H9 (cell line): ENCODE measurements around the gene NSUN3. TPM values are rescaled to one million over a fixed set of nuclear protein-coding genes. Genes with fewer than 3 reads are reported as not detected.

Source experiments
- DNase-seq: peaks from one replicate; pipeline ENCODE4 v3.0.0-alpha.2; 2017
- H2AFZ ChIP-seq: one replicate; pipeline ENCODE4 v1.6.1; 2013; ENCODE audit warnings: mild to moderate bottlenecking, low read length, control low read depth, moderate library complexity
- H2AK5ac ChIP-seq: 2 replicates; pipeline ENCODE4 v1.6.1; 2013; ENCODE audit warnings: low read length, control low read depth, mixed read lengths; ENCODE audit not compliant: insufficient read length
- H2BK120ac ChIP-seq: one replicate; pipeline ENCODE4 v1.6.1; 2013; ENCODE audit warnings: low read depth, mild to moderate bottlenecking, low read length, control low read depth, inconsistent platforms; ENCODE audit not compliant: poor library complexity, severe bottlenecking
- H2BK12ac ChIP-seq: 2 replicates; pipeline ENCODE4 v1.6.1; 2013; ENCODE audit warnings: low read length, control low read depth, mixed read lengths, low read depth; ENCODE audit not compliant: insufficient read length
- H2BK15ac ChIP-seq: 2 replicates; pipeline ENCODE4 v1.6.1; 2013; ENCODE audit warnings: low read depth, low read length, control low read depth
- H2BK20ac ChIP-seq: one replicate; pipeline ENCODE4 v1.6.1; 2013; ENCODE audit warnings: low read depth, mild to moderate bottlenecking, low read length, control low read depth, inconsistent platforms; ENCODE audit not compliant: poor library complexity, severe bottlenecking
- H2BK5ac ChIP-seq: 2 replicates; pipeline ENCODE4 v1.6.1; 2013; ENCODE audit warnings: low read length, control low read depth, mixed read lengths; ENCODE audit not compliant: insufficient read length
- H3K14ac ChIP-seq: 2 replicates; pipeline ENCODE4 v1.6.1; 2013; ENCODE audit warnings: low read length, control low read depth; ENCODE audit not compliant: insufficient read depth
- H3K18ac ChIP-seq: 2 replicates; pipeline ENCODE4 v1.6.1; 2013; ENCODE audit warnings: low read depth, mild to moderate bottlenecking, mixed read lengths, low read length, control low read depth; ENCODE audit not compliant: insufficient read length
- H3K23ac ChIP-seq: 2 replicates; pipeline ENCODE4 v1.6.1; 2013; ENCODE audit warnings: low read length, control low read depth, mixed read lengths, low read depth; ENCODE audit not compliant: insufficient read length
- H3K23me2 ChIP-seq: 2 replicates; pipeline ENCODE4 v1.6.1; 2013; ENCODE audit warnings: low read depth, mild to moderate bottlenecking, mixed read lengths, low read length, control low read depth; ENCODE audit not compliant: insufficient read length, poor library complexity, severe bottlenecking
- H3K27ac ChIP-seq: 2 replicates; pipeline ENCODE4 v1.5.1; 2013; ENCODE audit warnings: low read length, control low read depth, mixed read lengths, low read depth; ENCODE audit not compliant: insufficient read length
- H3K27me3 ChIP-seq: 2 replicates; pipeline ENCODE4 v1.6.1; 2013; ENCODE audit warnings: low read length, control low read depth, inconsistent platforms; ENCODE audit not compliant: insufficient read depth
- H3K4ac ChIP-seq: 2 replicates; pipeline ENCODE4 v1.6.1; 2013; ENCODE audit warnings: low read depth, mild to moderate bottlenecking, control low read depth, inconsistent platforms, low read length, moderate library complexity
- H3K4me1 ChIP-seq: 2 replicates; pipeline ENCODE4 v1.6.1; 2013; ENCODE audit warnings: low read length, control low read depth, inconsistent platforms; ENCODE audit not compliant: insufficient read depth
- H3K4me2 ChIP-seq: 2 replicates; pipeline ENCODE4 v1.6.1; 2013; ENCODE audit warnings: low read length, control low read depth, mixed read lengths; ENCODE audit not compliant: insufficient read length, insufficient read depth
- H3K56ac ChIP-seq: 2 replicates; pipeline ENCODE4 v1.6.1; 2013; ENCODE audit warnings: low read depth, mild to moderate bottlenecking, mixed read lengths, low read length, control low read depth; ENCODE audit not compliant: insufficient read length
- H3K79me1 ChIP-seq: 2 replicates; pipeline ENCODE4 v1.6.1; 2013; ENCODE audit warnings: low read depth, mild to moderate bottlenecking, moderate library complexity, low read length, control low read depth, inconsistent platforms; ENCODE audit not compliant: insufficient read depth, poor library complexity, severe bottlenecking
- H3K79me2 ChIP-seq: 2 replicates; pipeline ENCODE4 v1.6.1; 2013; ENCODE audit warnings: low read length, control low read depth, inconsistent platforms; ENCODE audit not compliant: insufficient read depth
- H3K9ac ChIP-seq: 2 replicates; pipeline ENCODE4 v1.6.1; 2013; ENCODE audit warnings: low read length, control low read depth, mixed read lengths; ENCODE audit not compliant: insufficient read length; ENCODE audit errors: extremely low read depth
- H3K9me3 ChIP-seq: one replicate; pipeline ENCODE4 v1.6.1; 2013; ENCODE audit warnings: low read depth, low read length, inconsistent platforms; ENCODE audit not compliant: control insufficient read depth
- H3T11ph ChIP-seq: one replicate; pipeline ENCODE4 v1.6.1; 2013; ENCODE audit warnings: mild to moderate bottlenecking, low read length, control low read depth, inconsistent platforms
- H4K20me1 ChIP-seq: one replicate; pipeline ENCODE4 v1.6.1; 2013; ENCODE audit not compliant: control insufficient read depth, insufficient read length, insufficient read depth
- H4K5ac ChIP-seq: 2 replicates; pipeline ENCODE4 v1.6.1; 2013; ENCODE audit warnings: low read depth, mild to moderate bottlenecking, mixed read lengths, low read length, control low read depth; ENCODE audit not compliant: insufficient read length
- H4K8ac ChIP-seq: replicated peaks from 2 replicates; pipeline ENCODE4 v1.6.1; 2013; ENCODE audit warnings: low read length, control low read depth, mixed read lengths, low read depth; ENCODE audit not compliant: insufficient read length
- H4K91ac ChIP-seq: 2 replicates; pipeline ENCODE4 v1.6.1; 2013; ENCODE audit warnings: low read depth, mild to moderate bottlenecking, moderate library complexity, mixed read lengths, low read length, control low read depth; ENCODE audit not compliant: insufficient read length
- H3K27ac Mint-ChIP-seq, 3 experiments: 2 replicates in 2 of 3; 3 replicates in 1 of 3; pipeline ENCODE4 v1.8.0; 2020 to 2021; ENCODE audit warnings: mixed read lengths in 3 of 3, mild to moderate bottlenecking in 1 of 3, moderate library complexity in 1 of 3
- H3K27me3 Mint-ChIP-seq: 2 replicates; pipeline ENCODE4 v1.8.0; 2021; ENCODE audit warnings: low read depth, mild to moderate bottlenecking, moderate library complexity, mixed read lengths
- H3K36me3 Mint-ChIP-seq, 3 experiments: 2 replicates in 2 of 3; 3 replicates in 1 of 3; pipeline ENCODE4 v1.8.0; 2020 to 2021; ENCODE audit warnings: low read depth in 3 of 3, mixed read lengths in 3 of 3; ENCODE audit not compliant: insufficient read depth in 1 of 3
- H3K4me1 Mint-ChIP-seq, 2 experiments: 2 replicates each; pipeline ENCODE4 v1.8.0; 2020; ENCODE audit warnings: mixed read lengths in 2 of 2
- H3K4me3 Mint-ChIP-seq, 2 experiments: 2 replicates in 1 of 2; 3 replicates in 1 of 2; pipeline ENCODE4 v1.8.0; 2020 to 2021; ENCODE audit warnings: mild to moderate bottlenecking in 2 of 2, mixed read lengths in 2 of 2, moderate library complexity in 1 of 2
- H3K9me3 Mint-ChIP-seq, 2 experiments: 2 replicates in 1 of 2; 3 replicates in 1 of 2; pipeline ENCODE4 v1.8.0; 2020; ENCODE audit warnings: mild to moderate bottlenecking in 2 of 2, mixed read lengths in 2 of 2, moderate library complexity in 1 of 2
- WGBS: extraction: QIAGEN DNeasy Blood & Tissue Kit; methylation state at CpG from one replicate; pipeline ENCODE4 v1.1.7; 2013; ENCODE audit warnings: missing lambda C conversion rate, low lambda C conversion rate, mixed read lengths; ENCODE audit not compliant: insufficient read length; ENCODE audit errors: extremely low coverage; 5-methylcytosine and 5-hydroxymethylcytosine counted together
- total RNA-seq: library from RNA; stranded (reverse); gene quantifications from 2 replicates; pipeline ENCODE4 v1.2.1, GENCODE V29; 2021
- TF ChIP-seq, protein P1 (sequence below): fragments of 200-600 bp; sonication (generic); conservative IDR thresholded peaks from 3 replicates; pipeline ENCODE4 v1.8.0; 2021; ENCODE audit warnings: antibody characterized with exemption, mild to moderate bottlenecking

Gene NSUN3
- total RNA-seq, 1 experiment from 2014 or later: 7.4 TPM

DNA sequence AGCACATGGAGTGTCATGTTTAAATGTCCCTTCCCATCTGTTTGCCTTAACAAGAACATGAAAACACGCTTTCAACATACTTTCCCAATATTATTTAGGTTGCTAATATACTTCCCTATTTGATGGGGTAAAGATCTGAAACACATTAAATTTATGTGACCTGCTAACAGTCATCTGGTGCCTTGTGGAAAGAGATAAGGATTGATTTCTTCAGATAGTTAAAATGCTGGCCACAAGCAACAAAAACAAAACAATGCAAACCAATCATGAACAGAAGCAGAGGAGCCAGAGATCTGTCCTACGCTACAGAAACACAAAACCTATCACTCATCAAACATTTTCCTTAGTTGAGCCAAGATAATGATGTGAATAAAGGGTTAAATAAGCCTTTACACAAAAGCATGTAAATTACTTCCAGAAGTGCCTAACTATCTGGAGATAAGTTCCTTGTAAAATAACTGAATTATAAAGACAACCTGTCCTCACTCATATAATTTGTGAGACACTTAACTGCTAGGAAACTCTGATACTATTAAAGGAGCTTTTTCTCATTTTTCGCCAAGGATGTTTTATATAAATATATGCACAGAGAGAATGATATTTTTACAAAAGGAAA, 109.9 kb downstream of the NSUN3 start:
- no peak overlapping the region for H3K4me2 ChIP-seq
- H3K18ac ChIP-seq: no peak overlapping the region
- no peak overlapping the region for H3K56ac ChIP-seq
- no peak overlapping the region for H3K4ac ChIP-seq
- no peak overlapping the region for H2AK5ac ChIP-seq
- H4K91ac ChIP-seq: no peak overlapping the region
- WGBS: no CpG with 5 or more reads among the region's 3 CpGs
- Mint-ChIP-seq H3K36me3 (no peaks in the 10 kb centered on the region), H3K27ac (no peak overlapping the region), H3K9me3 (no peaks in the 10 kb centered on the region), H3K4me1 (peaks cover 3% of the 10 kb centered on the region in 2 experiments; a peak in 3 of 4 replicates), H3K27me3 (no peaks in the 10 kb centered on the region), H3K4me3 (no peak overlapping the region)
- no peaks in the 10 kb centered on the region for H3K23me2 ChIP-seq
- no peaks in the 10 kb centered on the region for H3K4me1 ChIP-seq
- no peak overlapping the region for H3K14ac ChIP-seq
- H4K5ac ChIP-seq: no peak overlapping the region
- H3K9ac ChIP-seq: no peak overlapping the region
- no peak overlapping the region for H2BK15ac ChIP-seq
- no peak overlapping the region for H2BK20ac ChIP-seq
- H4K20me1 ChIP-seq: no peaks in the 10 kb centered on the region
- no peaks in the 10 kb centered on the region for H3K9me3 ChIP-seq
- no peak overlapping the region for H4K8ac ChIP-seq
- TF ChIP-seq, protein P1, sequence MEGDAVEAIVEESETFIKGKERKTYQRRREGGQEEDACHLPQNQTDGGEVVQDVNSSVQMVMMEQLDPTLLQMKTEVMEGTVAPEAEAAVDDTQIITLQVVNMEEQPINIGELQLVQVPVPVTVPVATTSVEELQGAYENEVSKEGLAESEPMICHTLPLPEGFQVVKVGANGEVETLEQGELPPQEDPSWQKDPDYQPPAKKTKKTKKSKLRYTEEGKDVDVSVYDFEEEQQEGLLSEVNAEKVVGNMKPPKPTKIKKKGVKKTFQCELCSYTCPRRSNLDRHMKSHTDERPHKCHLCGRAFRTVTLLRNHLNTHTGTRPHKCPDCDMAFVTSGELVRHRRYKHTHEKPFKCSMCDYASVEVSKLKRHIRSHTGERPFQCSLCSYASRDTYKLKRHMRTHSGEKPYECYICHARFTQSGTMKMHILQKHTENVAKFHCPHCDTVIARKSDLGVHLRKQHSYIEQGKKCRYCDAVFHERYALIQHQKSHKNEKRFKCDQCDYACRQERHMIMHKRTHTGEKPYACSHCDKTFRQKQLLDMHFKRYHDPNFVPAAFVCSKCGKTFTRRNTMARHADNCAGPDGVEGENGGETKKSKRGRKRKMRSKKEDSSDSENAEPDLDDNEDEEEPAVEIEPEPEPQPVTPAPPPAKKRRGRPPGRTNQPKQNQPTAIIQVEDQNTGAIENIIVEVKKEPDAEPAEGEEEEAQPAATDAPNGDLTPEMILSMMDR: no peak
- H3K23ac ChIP-seq: no peak overlapping the region
- no peak overlapping the region for H3T11ph ChIP-seq
- no peak overlapping the region for H2BK12ac ChIP-seq
- DNase-seq: no peak
- H2BK5ac ChIP-seq: no peak overlapping the region
- H3K27me3 ChIP-seq: no peaks in the 10 kb centered on the region
- H3K79me2 ChIP-seq: no peaks in the 10 kb centered on the region
- no peak overlapping the region for H2BK120ac ChIP-seq
- H3K27ac ChIP-seq: no peak overlapping the region
- H2AFZ ChIP-seq: no peak overlapping the region
- H3K79me1 ChIP-seq: no peaks in the 10 kb centered on the region
